Activated T-helper 1 cell treated with anti-CD3 and anti-CD28 coated beads, Interleukin-12 subunit alpha, Interleukin-12 subunit beta, Interleukin-2, Interleukin-4 antibody, amounts not matched to agents 30 ng/mL and 10 ng/mL and 1 ng/mL, durations not matched to agents 14 hours and 24 hours and 36 hours (primary cell): Measurements from ENCODE around the gene GPRC5D. TPM values are rescaled to one million over a fixed set of nuclear protein-coding genes. Genes with fewer than 3 reads are reported as not detected.

ENCODE experiments used
- DNase-seq: peaks from one replicate; pipeline ENCODE4 v3.0.0; 2021; ENCODE audit warnings: low spot score
- H3K27ac Mint-ChIP-seq: one replicate; pipeline ENCODE4 v1.8.0; 2021; ENCODE audit warnings: mild to moderate bottlenecking, mixed read lengths
- H3K27me3 Mint-ChIP-seq: one replicate; pipeline ENCODE4 v1.8.0; 2022; ENCODE audit warnings: mild to moderate bottlenecking, moderate library complexity, mixed read lengths; ENCODE audit not compliant: insufficient read depth
- H3K36me3 Mint-ChIP-seq: one replicate; pipeline ENCODE4 v1.8.0; 2021; ENCODE audit warnings: low read depth, mixed read lengths
- H3K4me1 Mint-ChIP-seq: one replicate; pipeline ENCODE4 v1.8.0; 2021; ENCODE audit warnings: low read depth, mixed read lengths
- H3K4me3 Mint-ChIP-seq: one replicate; pipeline ENCODE4 v1.8.0; 2021; ENCODE audit warnings: mild to moderate bottlenecking, moderate library complexity, mixed read lengths
- H3K9me3 Mint-ChIP-seq: one replicate; pipeline ENCODE4 v1.8.0; 2021; ENCODE audit warnings: mixed read lengths
- intact Hi-C: fragments of 100-400 bp; cut with micrococcal nuclease; formaldehyde crosslinking; loops from one replicate; pipeline ENCODE4 v1.15.1; 2024
- total RNA-seq: library from RNA; stranded (reverse); gene quantifications from 2 replicates; pipeline ENCODE4 v1.2.3, GENCODE V29; 2022

GPRC5D gene
- total RNA-seq, 1 donor from 2014 or later = not detected

GRCh38 chr12:12975322-12976077 lies 23.5 kb upstream of the GPRC5D start:
- no peak for DNase-seq
- intact Hi-C loops = no loop called here

GRCh38 chr12:12974211-12974610 lies 22.2 kb upstream of the GPRC5D start:
- H3K9me3 Mint-ChIP-seq = peaks cover 25% of the 10 kb centered on the region
- H3K4me1 Mint-ChIP-seq = no peaks in the 10 kb centered on the region
- DNase-seq = no peak
- no peak overlapping the region for H3K4me3 Mint-ChIP-seq
- H3K36me3 Mint-ChIP-seq = peaks cover 22% of the 10 kb centered on the region
- no peaks in the 10 kb centered on the region for H3K27me3 Mint-ChIP-seq
- intact Hi-C loops = no loop called here
- H3K27ac Mint-ChIP-seq = no peak overlapping the region

More at GRCh38 chr12:12975322-12976077, 23.5 kb upstream of the GPRC5D start:
- Mint-ChIP-seq H3K36me3 (peaks cover 22% of the 10 kb centered on the region), H3K4me3 (no peak overlapping the region), H3K27ac (no peak overlapping the region), H3K9me3 (peaks cover 25% of the 10 kb centered on the region), H3K4me1 (no peaks in the 10 kb centered on the region), H3K27me3 (no peaks in the 10 kb centered on the region)

- DNase-seq = no peak
- no peak overlapping the region for H3K27ac Mint-ChIP-seq
- intact Hi-C loops = no loop called here
- H3K9me3 Mint-ChIP-seq = peaks cover 25% of the 10 kb centered on the region
- H3K4me1 Mint-ChIP-seq = no peaks in the 10 kb centered on the region
- no peak overlapping the region for H3K4me3 Mint-ChIP-seq
- H3K27me3 Mint-ChIP-seq = no peaks in the 10 kb centered on the region
- peaks cover 22% of the 10 kb centered on the region for H3K36me3 Mint-ChIP-seq
Observed at GRCh38 chr12:12973019-12973418, 21.0 kb upstream of the GPRC5D start.

GRCh38 chr12:12965836-12966235 lies 13.9 kb upstream of the GPRC5D start:
- intact Hi-C loops = no loop called here

GRCh38 chr12:12964255-12964654 lies 12.3 kb upstream of the GPRC5D start:
- no peaks in the 10 kb centered on the region for H3K27me3 Mint-ChIP-seq
- no peak overlapping the region for H3K4me3 Mint-ChIP-seq
- no peak for DNase-seq
- H3K36me3 Mint-ChIP-seq = peaks cover 6% of the 10 kb centered on the region
- H3K9me3 Mint-ChIP-seq = peaks cover 5% of the 10 kb centered on the region
- intact Hi-C loops = no loop called here
- H3K4me1 Mint-ChIP-seq = peaks cover 15% of the 10 kb centered on the region
- H3K27ac Mint-ChIP-seq = no peak overlapping the region

More at GRCh38 chr12:12965836-12966235, 13.9 kb upstream of the GPRC5D start:
- Mint-ChIP-seq H3K27ac (no peak overlapping the region), H3K4me3 (no peak overlapping the region), H3K27me3 (no peaks in the 10 kb centered on the region), H3K4me1 (peaks cover 15% of the 10 kb centered on the region), H3K36me3 (peaks cover 6% of the 10 kb centered on the region), H3K9me3 (peaks cover 5% of the 10 kb centered on the region)
- no peak for DNase-seq

GRCh38 chr12:12960639-12961209 lies 8.8 kb upstream of the GPRC5D start:
- Mint-ChIP-seq H3K4me1 (peaks cover 15% of the 10 kb centered on the region), H3K36me3 (peaks cover 6% of the 10 kb centered on the region), H3K9me3 (peaks cover 5% of the 10 kb centered on the region), H3K27ac (no peak overlapping the region), H3K4me3 (no peak overlapping the region), H3K27me3 (no peaks in the 10 kb centered on the region)
- DNase-seq = no peak
- intact Hi-C loops = no loop called here

GRCh38 chr12:12958886-12959285 lies 6.9 kb upstream of the GPRC5D start:
- H3K27ac Mint-ChIP-seq = no peak overlapping the region
- no peaks in the 10 kb centered on the region for H3K9me3 Mint-ChIP-seq
- H3K27me3 Mint-ChIP-seq = peaks cover 2% of the 10 kb centered on the region
- H3K4me3 Mint-ChIP-seq = no peak overlapping the region
- peaks cover 7% of the 10 kb centered on the region for H3K4me1 Mint-ChIP-seq
- H3K36me3 Mint-ChIP-seq = peaks cover 4% of the 10 kb centered on the region
- intact Hi-C loops = loop anchor here (5.0 kb wide), 1 partner anchor 1168 kb away; no protein-coding TSS in a partner anchor
- DNase-seq = no peak

GRCh38 chr12:12954878-12955625 lies 3.1 kb upstream of the GPRC5D start:
- H3K4me1 Mint-ChIP-seq = no peaks in the 10 kb centered on the region
- H3K36me3 Mint-ChIP-seq = no peaks in the 10 kb centered on the region
- DNase-seq = no peak
- H3K27me3 Mint-ChIP-seq = peaks cover 2% of the 10 kb centered on the region
- no peaks in the 10 kb centered on the region for H3K9me3 Mint-ChIP-seq
- H3K4me3 Mint-ChIP-seq = no peak overlapping the region
- intact Hi-C loops = loop anchor here (5.0 kb wide), 1 partner anchor 1172 kb away; no protein-coding TSS in a partner anchor
- H3K27ac Mint-ChIP-seq = no peak overlapping the region

GRCh38 chr12:12954356-12954755 lies 2.4 kb upstream of the GPRC5D start:
- no peaks in the 10 kb centered on the region for H3K36me3 Mint-ChIP-seq
- H3K27ac Mint-ChIP-seq = no peak overlapping the region
- no peak overlapping the region for H3K4me3 Mint-ChIP-seq
- H3K4me1 Mint-ChIP-seq = no peaks in the 10 kb centered on the region
- intact Hi-C loops = no loop called here
- DNase-seq = no peak
- no peaks in the 10 kb centered on the region for H3K9me3 Mint-ChIP-seq
- H3K27me3 Mint-ChIP-seq = peaks cover 4% of the 10 kb centered on the region

- intact Hi-C loops = no loop called here
- no peak for DNase-seq
- Mint-ChIP-seq H3K9me3 (no peaks in the 10 kb centered on the region), H3K4me1 (no peaks in the 10 kb centered on the region), H3K36me3 (no peaks in the 10 kb centered on the region), H3K4me3 (no peak overlapping the region), H3K27ac (no peak overlapping the region), H3K27me3 (peaks cover 4% of the 10 kb centered on the region)
Observed at GRCh38 chr12:12951504-12951903, 466 bp downstream of the GPRC5D start.

- no peaks in the 10 kb centered on the region for H3K36me3 Mint-ChIP-seq
- intact Hi-C loops = no loop called here
- H3K27ac Mint-ChIP-seq = no peak overlapping the region
- no peak overlapping the region for H3K4me3 Mint-ChIP-seq
- H3K27me3 Mint-ChIP-seq = peaks cover 10% of the 10 kb centered on the region
- DNase-seq = no peak
- H3K4me1 Mint-ChIP-seq = no peaks in the 10 kb centered on the region
- no peaks in the 10 kb centered on the region for H3K9me3 Mint-ChIP-seq
Observed at GRCh38 chr12:12947902-12948301, 4.1 kb downstream of the GPRC5D start.

GRCh38 chr12:12946686-12947355 lies 5.1 kb downstream of the GPRC5D start:
- DNase-seq = no peak
- Mint-ChIP-seq H3K4me3 (no peak overlapping the region), H3K4me1 (no peaks in the 10 kb centered on the region), H3K27me3 (peaks cover 10% of the 10 kb centered on the region), H3K36me3 (no peaks in the 10 kb centered on the region), H3K27ac (no peak overlapping the region), H3K9me3 (no peaks in the 10 kb centered on the region)
- intact Hi-C loops = no loop called here
